ENCODE results near the gene CYP26C1. TPM values are rescaled to one million over a fixed set of nuclear protein-coding genes. Genes with fewer than 3 reads are reported as not detected.

CYP26C1 gene
- total RNA-seq, 1 experiment from 2014 or later: 0.46 TPM

GRCh38 chr10:93068411-93069244 is 8.0 kb downstream of the CYP26C1 start:
- Histone ChIP-seq H3K9me3 (ENCODE audit: insufficient read depth, low read depth) (no peaks in the 10 kb centered on the region), H3K27ac (no peak overlapping the region), H3K36me3 (ENCODE audit: low read depth) (no peaks in the 10 kb centered on the region), H4K20me1 (ENCODE audit: insufficient read depth) (no peaks in the 10 kb centered on the region), H3K9me2 (ENCODE audit: insufficient read depth) (no peaks in the 10 kb centered on the region), H3K4me3 (no peak overlapping the region), H3F3A (ENCODE audit: insufficient read depth, low read depth) (no peaks in the 10 kb centered on the region), H3K4me1 (replicated peaks; ENCODE audit: insufficient read depth) (peaks cover 23% of the 10 kb centered on the region; the same call in 1 of the 2 replicates), H2AFZ (no peak overlapping the region), H3K79me2 (ENCODE audit: low read depth) (no peaks in the 10 kb centered on the region), H3K27me3 (ENCODE audit: insufficient read depth, low read depth) (no peaks in the 10 kb centered on the region), H3K4me2 (no peak overlapping the region)
- ChIA-PET CTCF (interaction anchor here (0.6 kb wide), 1 partner anchor 167 kb away, joined by 21 read pairs; no protein-coding TSS in a partner anchor), POLR2A (ENCODE audit: unreplicated experiment) (no interaction called here)
- no peak for TF ChIP-seq EZH2 (IDR thresholded peaks at IDR 0.05; ENCODE audit: low read depth)
- no peak for TF ChIP-seq CTCF (conservative IDR thresholded peaks at IDR 0.05)
- BruUV-seq (replicated peaks): no TSS peak
- DNase-seq: no peak
- intact Hi-C loops (cut with micrococcal nuclease; ENCODE audit: unreplicated experiment): no loop called here

- ChIA-PET POLR2A (ENCODE audit: unreplicated experiment) (no interaction called here), CTCF (interaction anchor here (0.6 kb wide), 1 partner anchor 168 kb away, joined by 21 read pairs; no protein-coding TSS in a partner anchor)
- no peaks in the 10 kb centered on the region for H4K20me1 ChIP-seq (ENCODE audit: insufficient read depth)
- no peaks in the 10 kb centered on the region for H3K9me3 ChIP-seq (ENCODE audit: insufficient read depth, low read depth)
- no peaks in the 10 kb centered on the region for H3K36me3 ChIP-seq (ENCODE audit: low read depth)
- TF ChIP-seq EZH2 (IDR thresholded peaks at IDR 0.05; ENCODE audit: low read depth): no peak
- TF ChIP-seq CTCF (conservative IDR thresholded peaks at IDR 0.05): no peak
- H2AFZ ChIP-seq: no peak overlapping the region
- H3K4me1 ChIP-seq (replicated peaks; ENCODE audit: insufficient read depth): peaks cover 23% of the 10 kb centered on the region; the same call in 1 of the 2 replicates
- no peak overlapping the region for H3K4me3 ChIP-seq
- no peaks in the 10 kb centered on the region for H3K79me2 ChIP-seq (ENCODE audit: low read depth)
- H3K9me2 ChIP-seq (ENCODE audit: insufficient read depth): no peaks in the 10 kb centered on the region
- no peak overlapping the region for H3K4me2 ChIP-seq
- no peaks in the 10 kb centered on the region for H3F3A ChIP-seq (ENCODE audit: insufficient read depth, low read depth)
- no peak overlapping the region for H3K27ac ChIP-seq
- no peaks in the 10 kb centered on the region for H3K27me3 ChIP-seq (ENCODE audit: insufficient read depth, low read depth)
- DNase-seq: no peak
- intact Hi-C loops (cut with micrococcal nuclease; ENCODE audit: unreplicated experiment): no loop called here
- no TSS peak for BruUV-seq (replicated peaks)
Observed at GRCh38 chr10:93069245-93069561, 8.6 kb downstream of the CYP26C1 start.

GRCh38 chr10:93070378-93071176 is 10.0 kb downstream of the CYP26C1 start:
- no peaks in the 10 kb centered on the region for H3K9me2 ChIP-seq (ENCODE audit: insufficient read depth)
- TF ChIP-seq EZH2 (IDR thresholded peaks at IDR 0.05; ENCODE audit: low read depth) (no peak), CTCF (conservative IDR thresholded peaks at IDR 0.05) (no peak)
- CTCF ChIA-PET: no interaction called here

More at GRCh38 chr10:93070378-93071176, 10.0 kb downstream of the CYP26C1 start:
- no peaks in the 10 kb centered on the region for H3K79me2 ChIP-seq (ENCODE audit: low read depth)
- no peaks in the 10 kb centered on the region for H3F3A ChIP-seq (ENCODE audit: insufficient read depth, low read depth)
- H3K4me1 ChIP-seq (replicated peaks; ENCODE audit: insufficient read depth): peaks cover 23% of the 10 kb centered on the region; the same call in 1 of the 2 replicates
- POLR2A ChIA-PET (ENCODE audit: unreplicated experiment): interaction anchor here (0.8 to 1.0 kb wide), 2 partner anchors 479 to 1147 kb away, joined by 5 to 8 read pairs; partner anchors contain the start of gene BTAF1
- no peak overlapping the region for H2AFZ ChIP-seq
- no peak overlapping the region for H3K27ac ChIP-seq
- H3K36me3 ChIP-seq (ENCODE audit: low read depth): no peaks in the 10 kb centered on the region
- H3K4me3 ChIP-seq: no peak overlapping the region
- intact Hi-C loops (cut with micrococcal nuclease; ENCODE audit: unreplicated experiment): loop anchor here (5.0 to 10.0 kb wide), 3 partner anchors 63 to 444 kb away; no protein-coding TSS in a partner anchor
- no peaks in the 10 kb centered on the region for H3K9me3 ChIP-seq (ENCODE audit: insufficient read depth, low read depth)
- no peaks in the 10 kb centered on the region for H4K20me1 ChIP-seq (ENCODE audit: insufficient read depth)
- peak overlapping the region; percentile 19; the same call in 1 of the 2 replicates for H3K4me2 ChIP-seq
- DNase-seq: no peak
- BruUV-seq (replicated peaks): no TSS peak
- H3K27me3 ChIP-seq (ENCODE audit: insufficient read depth, low read depth): no peaks in the 10 kb centered on the region

Measured in PC-9 (cell line).